NCI-H446 (cell line): ENCODE measurements around the gene FARP1.

ENCODE experiments used
- DNase-seq, 2 experiments: peaks; one replicate each; lab custom pipeline; 2025; lab: John Stamatoyannopoulos, UW

FARP1 gene

GRCh38 chr13:98335721-98336120, 192.8 kb downstream of the FARP1 start:
- DNase-seq = no peak

GRCh38 chr13:98338310-98338709, 195.4 kb downstream of the FARP1 start:
- DNase-seq = no peak

GRCh38 chr13:98339684-98340425, 197.0 kb downstream of the FARP1 start:
- DNase-seq = no peak

DNA sequence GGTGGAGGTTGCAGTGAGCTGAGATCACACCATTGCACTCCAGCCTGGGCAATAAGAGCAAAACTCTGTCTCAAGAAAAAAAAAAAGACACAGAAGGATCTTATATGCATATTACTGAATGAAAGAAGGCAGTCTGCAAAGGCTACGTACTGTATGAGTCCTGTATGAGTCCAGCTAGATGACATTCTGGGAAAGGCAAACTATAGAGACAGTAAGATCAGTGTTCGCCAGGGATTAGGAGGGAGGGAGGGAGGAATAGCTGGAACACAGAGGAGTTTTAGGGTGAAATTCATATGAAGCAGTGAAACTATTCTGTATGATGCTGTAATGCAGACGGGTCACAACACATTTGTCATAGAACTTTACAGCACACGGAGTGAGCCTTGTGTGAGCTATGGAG, 200.1 kb downstream of the FARP1 start:
- DNase-seq = no peak

DNA sequence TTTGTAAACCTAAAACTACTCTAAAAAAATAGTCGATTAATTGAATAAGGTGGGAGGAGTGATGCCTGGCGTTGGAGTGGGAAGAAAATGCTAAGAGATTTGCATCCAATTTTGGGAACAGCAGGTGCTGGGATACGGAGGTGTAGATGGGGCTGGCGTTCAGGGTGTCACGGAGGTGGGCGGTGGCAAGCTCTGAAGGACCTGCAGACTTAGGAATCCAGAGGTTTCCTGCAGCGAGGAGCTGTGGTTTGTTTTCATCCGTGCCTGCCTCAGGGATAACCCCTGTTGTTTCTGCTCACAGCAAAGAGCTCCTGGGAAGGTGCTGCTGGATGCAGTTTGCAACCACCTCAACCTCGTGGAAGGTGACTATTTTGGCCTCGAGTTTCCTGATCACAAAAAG, 200.6 kb downstream of the FARP1 start:
- DNase-seq = no peak

DNA sequence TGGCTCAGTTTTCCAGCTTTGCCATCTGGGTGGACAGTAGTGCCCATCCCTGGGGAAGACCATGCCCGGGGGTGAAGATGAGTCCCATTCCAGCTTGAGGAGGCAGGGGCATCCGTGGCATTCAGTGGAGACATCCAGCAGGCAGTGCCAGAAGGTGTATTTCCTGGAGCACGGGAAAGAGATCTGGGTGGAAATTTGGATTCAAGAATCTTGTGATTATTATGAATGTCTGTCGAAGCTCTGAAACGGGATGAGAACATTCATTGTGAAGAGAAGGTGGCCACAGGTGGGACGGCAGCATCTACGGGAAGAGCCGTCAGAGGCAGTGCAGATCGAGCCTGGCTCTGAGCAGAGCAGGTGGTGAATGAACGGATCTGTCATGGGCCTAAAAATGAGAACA, 201.5 kb downstream of the FARP1 start:
- DNase-seq = no peak

DNA sequence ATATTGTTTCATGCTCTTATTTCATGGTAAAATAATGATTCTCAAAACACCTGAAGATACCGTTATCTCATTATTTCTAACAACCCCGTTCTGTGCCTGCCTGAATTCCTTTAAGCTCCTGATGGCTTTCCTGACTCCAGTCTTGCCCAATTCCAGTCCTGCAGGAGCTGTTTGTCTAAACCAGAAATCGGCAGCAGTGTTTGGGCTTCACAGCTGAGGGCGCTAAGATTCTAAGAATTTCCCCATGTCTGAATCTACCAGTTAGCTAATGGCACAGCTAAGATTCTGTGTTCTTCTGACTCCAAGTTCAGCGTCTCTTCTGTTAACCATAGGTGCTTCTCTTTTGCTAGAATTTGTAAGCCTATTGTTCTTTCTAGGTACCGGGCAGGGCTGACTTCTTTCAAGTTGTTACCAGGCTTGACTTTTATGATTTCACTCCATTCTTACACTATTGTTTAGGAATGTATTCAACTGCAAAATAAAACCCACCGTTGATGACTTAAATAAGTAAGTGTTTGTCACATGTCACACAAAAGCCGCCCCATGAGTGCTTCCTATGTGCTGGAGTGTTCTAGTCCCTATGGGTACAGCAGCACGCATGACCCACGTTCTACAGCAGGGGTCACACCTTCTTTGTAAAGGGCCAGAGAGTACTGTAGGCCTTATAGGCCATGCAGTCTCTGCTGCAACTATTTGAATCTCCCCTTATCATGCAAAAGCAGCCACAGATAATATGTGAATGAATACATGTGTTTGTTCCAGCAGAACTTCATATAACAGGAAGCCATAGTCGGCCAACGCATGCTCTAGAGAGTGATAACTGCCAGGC, 202.4 kb downstream of the FARP1 start:
- no peak for DNase-seq

DNA sequence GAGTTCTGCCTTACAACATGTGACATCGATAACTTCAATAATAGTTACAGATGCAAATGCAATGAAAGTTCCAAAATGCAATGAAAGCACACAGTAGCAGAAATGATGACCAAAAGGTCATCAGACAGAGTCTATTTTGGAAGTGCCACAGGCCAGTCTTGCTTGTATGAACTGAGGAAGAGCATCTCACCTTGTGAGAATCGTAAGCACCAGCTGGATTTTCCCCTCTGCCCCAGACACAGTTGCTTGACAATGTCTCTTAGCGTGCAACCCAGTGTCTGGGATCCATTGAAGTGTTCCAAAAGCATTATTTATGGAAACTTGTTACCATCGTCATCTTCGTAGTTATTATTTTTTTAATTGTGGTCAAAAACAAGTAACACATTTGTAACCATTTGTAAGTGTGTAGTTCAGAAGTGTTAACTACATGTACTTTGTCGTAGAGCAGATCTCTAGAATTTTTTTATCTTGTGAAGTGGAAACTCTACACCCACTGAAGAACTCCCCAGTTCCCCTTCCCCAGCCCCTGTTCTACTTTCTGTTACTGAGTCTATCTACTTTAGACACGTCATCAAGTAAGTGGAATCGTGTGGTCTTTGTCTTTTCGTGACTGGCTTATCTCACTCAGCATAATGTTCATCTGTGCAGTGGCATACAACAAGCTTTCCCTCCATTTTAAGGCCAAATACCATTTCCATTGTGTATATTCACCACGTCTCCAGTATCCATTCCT, 204.2 kb downstream of the FARP1 start:
- DNase-seq = no peak

GRCh38 chr13:98347756-98348155, 204.9 kb downstream of the FARP1 start:
- no peak for DNase-seq

DNA sequence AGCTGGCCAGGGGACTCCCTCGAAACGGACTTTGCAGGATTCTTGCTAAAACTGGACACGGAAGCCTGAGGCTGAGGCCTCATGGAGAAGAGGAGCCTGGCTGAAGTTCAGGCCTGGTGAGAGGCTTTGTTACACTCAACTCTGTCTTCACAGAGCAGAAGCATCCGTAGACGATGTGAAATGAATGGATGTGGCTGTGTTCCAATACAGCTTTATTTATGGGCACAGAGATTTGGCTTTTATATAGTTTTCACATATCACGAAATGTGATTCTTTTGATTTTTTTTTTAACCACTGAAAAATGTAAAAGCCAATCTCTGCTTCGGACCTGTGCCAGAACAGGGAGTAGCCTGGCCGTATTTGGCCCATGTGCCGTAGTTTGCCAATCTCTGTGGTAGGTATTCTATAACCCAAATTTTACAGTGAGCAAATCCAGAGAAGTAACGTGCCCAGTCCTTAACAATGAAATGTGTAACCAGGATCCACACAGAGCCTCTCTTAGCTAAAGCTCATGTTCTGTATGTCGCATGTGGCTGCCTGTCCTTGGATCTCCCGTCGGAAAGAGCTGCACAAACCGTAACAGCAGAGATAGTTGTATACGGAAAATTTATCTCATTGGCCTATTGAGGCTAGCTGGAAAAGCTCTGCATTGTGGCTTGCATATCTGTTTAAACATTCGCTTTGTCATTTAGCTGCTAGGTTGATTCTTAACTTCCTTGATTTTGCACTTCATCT, 205.7 kb downstream of the FARP1 start:
- peak in 1 of 2 experiments; percentile 43 for DNase-seq

GRCh38 chr13:98349731-98350305, 206.9 kb downstream of the FARP1 start:
- no peak for DNase-seq

DNA sequence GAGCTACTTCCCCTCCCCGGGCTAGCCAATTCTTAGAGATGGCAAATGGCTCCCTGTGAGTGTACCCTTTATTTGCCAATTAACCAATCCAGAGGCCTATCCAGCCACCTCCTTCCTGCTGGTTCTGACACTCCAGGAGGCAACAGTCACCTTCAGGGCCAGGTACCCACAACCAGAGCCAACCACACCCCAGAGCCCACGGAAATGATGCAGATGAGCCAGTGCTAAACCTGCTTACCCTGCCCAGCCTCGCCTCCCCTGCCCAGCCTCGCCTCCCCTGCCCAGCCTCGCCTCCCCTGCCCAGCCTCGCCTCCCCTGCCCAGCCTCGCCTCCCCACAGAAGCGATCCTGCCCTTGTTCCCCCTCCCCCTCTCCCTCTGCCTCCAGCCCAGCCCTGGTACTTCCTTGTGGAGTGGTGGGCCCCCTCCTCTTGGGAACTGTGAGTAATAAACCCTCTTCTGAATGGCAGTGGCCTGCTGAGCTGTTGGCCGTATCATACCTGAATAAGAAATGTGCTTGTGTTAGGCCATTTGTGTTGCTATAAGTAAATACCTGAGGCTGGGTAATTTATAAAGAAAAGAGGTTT, 207.9 kb downstream of the FARP1 start:
- DNase-seq = no peak

DNA sequence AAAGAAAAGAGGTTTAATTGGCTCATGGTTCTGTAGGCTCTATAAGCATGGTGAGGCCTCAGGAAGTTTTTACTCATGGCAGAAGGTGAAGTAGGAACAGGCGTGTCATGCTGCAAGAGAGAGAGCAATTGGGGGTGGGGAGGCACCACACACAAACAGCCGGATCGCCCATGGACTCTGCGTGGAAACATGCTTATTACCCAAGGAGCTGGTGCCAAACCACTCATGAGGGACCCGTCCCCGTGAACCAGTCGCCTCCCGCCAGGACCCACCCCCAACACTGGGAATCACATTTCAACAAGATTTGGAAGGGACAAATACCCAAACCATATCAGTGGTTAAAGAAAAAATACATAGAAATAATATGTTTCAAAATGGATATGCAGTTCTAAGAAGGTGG, 208.7 kb downstream of the FARP1 start:
- no peak for DNase-seq

DNA sequence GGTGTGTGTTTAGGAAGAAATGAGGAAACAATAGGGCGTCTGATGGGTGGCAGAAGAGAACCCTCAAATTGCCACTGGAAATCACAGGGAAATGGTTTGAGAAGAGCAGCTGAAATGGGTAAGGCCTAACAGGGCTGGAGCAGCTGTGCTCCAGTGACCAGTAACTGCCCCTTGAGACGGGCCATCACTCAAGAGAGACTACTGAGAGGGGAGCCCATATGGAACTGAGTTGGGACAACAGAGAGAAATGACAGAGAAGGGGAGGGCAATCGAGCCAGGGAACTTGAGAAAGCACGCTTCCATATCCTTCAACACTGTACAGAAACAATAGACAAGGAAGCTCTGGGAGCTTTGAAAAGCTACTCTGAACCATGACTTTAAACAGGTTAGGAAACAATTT, 209.3 kb downstream of the FARP1 start:
- no peak for DNase-seq

DNA sequence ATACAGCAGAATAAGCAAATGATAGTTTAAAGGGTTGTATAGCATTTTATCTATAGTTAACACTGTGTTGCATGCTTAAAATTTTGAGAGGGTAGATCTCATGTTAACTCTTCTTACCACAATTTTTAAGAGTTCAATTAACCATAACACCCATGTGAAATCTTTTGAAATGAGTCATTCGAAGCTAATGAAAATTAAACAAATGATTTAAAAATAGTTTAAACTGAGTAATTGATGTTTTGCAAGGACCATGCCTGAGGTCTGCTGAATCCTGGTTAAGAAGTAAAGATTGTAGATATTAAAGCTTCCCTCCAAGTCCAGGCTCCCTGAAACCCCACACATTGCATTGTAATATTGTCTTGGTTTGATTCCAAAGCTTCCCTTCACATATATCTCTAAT, 210.9 kb downstream of the FARP1 start:
- DNase-seq = no peak

- no peak for DNase-seq
Observed at GRCh38 chr13:98358937-98359336, 216.0 kb downstream of the FARP1 start.

- DNase-seq = no peak
Observed at GRCh38 chr13:98360545-98360944, 217.7 kb downstream of the FARP1 start.

DNA sequence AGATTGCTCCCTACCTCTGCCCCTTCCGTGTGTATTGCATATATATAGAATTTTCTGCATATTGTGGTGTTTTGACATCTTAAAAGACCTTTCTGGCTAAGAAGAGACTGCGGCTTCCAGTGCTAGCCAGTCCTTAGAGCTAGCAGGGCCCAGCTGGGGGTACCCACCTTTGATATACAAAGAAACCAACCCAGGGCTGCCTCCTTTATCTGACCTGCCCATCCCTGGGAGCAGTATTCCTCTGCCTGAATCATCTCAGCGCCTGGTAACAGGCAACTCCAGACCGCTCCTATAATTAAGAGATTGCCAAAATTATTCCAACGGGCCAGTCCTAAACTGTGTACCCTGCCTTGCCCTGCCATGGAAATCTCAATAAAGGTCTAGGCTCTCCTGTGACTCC, 220.4 kb downstream of the FARP1 start:
- no peak for DNase-seq

DNA sequence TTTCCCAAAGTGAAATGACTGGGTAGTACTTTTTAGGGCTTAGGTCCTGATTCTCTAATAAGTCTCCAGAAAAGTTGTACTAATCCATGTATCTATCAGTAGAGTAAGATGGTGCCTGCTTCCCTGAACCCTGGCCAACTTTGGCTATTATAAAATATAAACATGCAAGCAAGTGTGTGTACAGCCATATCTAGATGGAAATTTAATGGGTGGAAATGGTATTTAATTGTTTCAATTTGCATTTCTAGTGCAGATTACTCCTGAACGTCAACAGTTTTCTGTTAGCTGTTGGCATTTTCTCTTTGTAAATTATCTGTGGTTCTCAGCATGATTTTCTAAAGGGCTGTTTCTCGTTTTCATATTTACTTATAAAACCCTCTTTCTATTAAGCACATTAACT, 221.3 kb downstream of the FARP1 start:
- DNase-seq = no peak

GRCh38 chr13:98364647-98365046, 221.8 kb downstream of the FARP1 start:
- DNase-seq = no peak

GRCh38 chr13:98365302-98365701, 222.4 kb downstream of the FARP1 start:
- DNase-seq = no peak
